ENCODE results near the gene GPBAR1.

Gene GPBAR1

DNA sequence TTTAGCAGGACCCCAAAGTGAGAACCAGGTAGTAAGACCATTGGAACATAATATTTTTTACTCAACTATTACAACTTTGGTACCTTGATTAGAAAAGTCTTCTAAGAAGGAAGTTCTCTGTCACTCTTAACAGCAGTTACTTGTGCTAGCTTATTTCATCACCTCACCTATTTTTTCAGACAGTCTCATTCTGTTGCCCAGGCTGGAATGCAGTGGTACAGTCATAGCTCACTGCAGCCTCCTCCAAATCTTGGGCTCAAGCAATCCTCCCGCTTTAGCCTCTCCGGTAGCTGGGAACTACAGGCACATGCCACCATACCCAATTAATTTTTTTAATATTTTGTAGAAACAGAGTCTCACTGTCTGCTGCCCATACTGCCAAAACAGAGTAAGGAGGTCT lies 25.8 kb upstream of the GPBAR1 start:
- H3K27me3 Mint-ChIP-seq (ENCODE audit: low read depth), result no peaks in the 10 kb centered on the region
- H3K9me3 Mint-ChIP-seq, result no peaks in the 10 kb centered on the region
- H3K4me1 Mint-ChIP-seq, result no peaks in the 10 kb centered on the region
- no peak overlapping the region for H3K4me3 Mint-ChIP-seq
- TF ChIP-seq, protein P1, sequence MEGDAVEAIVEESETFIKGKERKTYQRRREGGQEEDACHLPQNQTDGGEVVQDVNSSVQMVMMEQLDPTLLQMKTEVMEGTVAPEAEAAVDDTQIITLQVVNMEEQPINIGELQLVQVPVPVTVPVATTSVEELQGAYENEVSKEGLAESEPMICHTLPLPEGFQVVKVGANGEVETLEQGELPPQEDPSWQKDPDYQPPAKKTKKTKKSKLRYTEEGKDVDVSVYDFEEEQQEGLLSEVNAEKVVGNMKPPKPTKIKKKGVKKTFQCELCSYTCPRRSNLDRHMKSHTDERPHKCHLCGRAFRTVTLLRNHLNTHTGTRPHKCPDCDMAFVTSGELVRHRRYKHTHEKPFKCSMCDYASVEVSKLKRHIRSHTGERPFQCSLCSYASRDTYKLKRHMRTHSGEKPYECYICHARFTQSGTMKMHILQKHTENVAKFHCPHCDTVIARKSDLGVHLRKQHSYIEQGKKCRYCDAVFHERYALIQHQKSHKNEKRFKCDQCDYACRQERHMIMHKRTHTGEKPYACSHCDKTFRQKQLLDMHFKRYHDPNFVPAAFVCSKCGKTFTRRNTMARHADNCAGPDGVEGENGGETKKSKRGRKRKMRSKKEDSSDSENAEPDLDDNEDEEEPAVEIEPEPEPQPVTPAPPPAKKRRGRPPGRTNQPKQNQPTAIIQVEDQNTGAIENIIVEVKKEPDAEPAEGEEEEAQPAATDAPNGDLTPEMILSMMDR (IDR thresholded peaks at IDR 0.05; ENCODE audit: unreplicated experiment in 3 of 3), result no peak
- H3K36me3 Mint-ChIP-seq (ENCODE audit: low read depth), result peaks cover 87% of the 10 kb centered on the region
- no peak overlapping the region for H3K27ac Mint-ChIP-seq

DNA sequence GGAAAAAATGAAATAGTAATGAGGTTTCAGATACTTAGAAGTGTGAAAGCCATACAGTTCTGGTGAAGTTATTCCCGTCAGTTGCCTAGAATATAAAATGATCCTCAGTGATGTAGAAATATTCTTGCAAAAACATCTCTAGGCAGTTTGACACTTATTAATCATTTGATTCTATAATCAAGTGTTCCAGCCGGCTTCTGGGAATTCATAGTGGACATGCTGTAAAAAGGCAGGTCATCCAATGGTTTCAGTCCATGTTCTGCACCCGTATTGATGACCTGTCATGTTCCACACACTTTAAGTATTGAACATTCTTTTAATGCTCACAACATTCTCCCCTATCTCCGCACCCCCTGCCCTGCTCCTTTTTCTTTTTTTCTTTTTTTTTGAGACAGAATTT lies 24.0 kb upstream of the GPBAR1 start:
- no peak overlapping the region for H3K4me3 Mint-ChIP-seq
- H3K36me3 Mint-ChIP-seq (ENCODE audit: low read depth), result peaks cover 79% of the 10 kb centered on the region
- no peaks in the 10 kb centered on the region for H3K27me3 Mint-ChIP-seq (ENCODE audit: low read depth)
- H3K4me1 Mint-ChIP-seq, result no peaks in the 10 kb centered on the region
- TF ChIP-seq, protein P1 (IDR thresholded peaks at IDR 0.05; ENCODE audit: unreplicated experiment in 3 of 3), result no peak
- no peaks in the 10 kb centered on the region for H3K9me3 Mint-ChIP-seq
- no peak overlapping the region for H3K27ac Mint-ChIP-seq

DNA sequence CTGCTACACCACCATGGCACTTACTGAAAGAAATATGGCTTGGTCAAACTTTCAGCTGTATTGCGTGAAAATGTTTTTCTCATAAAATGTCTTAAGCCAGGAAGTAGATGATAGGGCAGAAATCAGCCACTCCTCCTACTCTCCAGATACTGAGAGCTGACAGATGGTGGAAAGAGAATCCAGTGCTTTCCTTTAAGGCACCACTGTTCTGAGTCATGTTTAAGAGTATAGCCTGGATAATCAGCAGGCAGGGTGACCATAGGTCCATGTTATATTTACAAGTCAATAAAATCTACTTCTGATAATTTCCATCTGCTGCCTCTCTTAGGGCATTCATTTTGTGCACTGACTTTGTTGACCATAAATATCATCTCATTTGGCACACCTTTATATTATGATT lies 21.9 kb upstream of the GPBAR1 start:
- Mint-ChIP-seq H3K4me3 (no peak overlapping the region), H3K4me1 (no peaks in the 10 kb centered on the region), H3K36me3 (ENCODE audit: low read depth) (peaks cover 71% of the 10 kb centered on the region), H3K27ac (no peak overlapping the region), H3K27me3 (ENCODE audit: low read depth) (no peaks in the 10 kb centered on the region), H3K9me3 (no peaks in the 10 kb centered on the region)
- TF ChIP-seq, protein P1 (IDR thresholded peaks at IDR 0.05; ENCODE audit: unreplicated experiment in 3 of 3), result no peak

- Mint-ChIP-seq H3K27ac (no peak overlapping the region), H3K4me1 (no peaks in the 10 kb centered on the region), H3K36me3 (ENCODE audit: low read depth) (peaks cover 65% of the 10 kb centered on the region), H3K4me3 (no peak overlapping the region), H3K9me3 (no peaks in the 10 kb centered on the region), H3K27me3 (ENCODE audit: low read depth) (no peaks in the 10 kb centered on the region)
- TF ChIP-seq, protein P1 (IDR thresholded peaks at IDR 0.05; ENCODE audit: unreplicated experiment in 3 of 3), result no peak
These were observed 16.6 kb upstream of the GPBAR1 start for GRCh38 chr2:218244204-218244603.

DNA sequence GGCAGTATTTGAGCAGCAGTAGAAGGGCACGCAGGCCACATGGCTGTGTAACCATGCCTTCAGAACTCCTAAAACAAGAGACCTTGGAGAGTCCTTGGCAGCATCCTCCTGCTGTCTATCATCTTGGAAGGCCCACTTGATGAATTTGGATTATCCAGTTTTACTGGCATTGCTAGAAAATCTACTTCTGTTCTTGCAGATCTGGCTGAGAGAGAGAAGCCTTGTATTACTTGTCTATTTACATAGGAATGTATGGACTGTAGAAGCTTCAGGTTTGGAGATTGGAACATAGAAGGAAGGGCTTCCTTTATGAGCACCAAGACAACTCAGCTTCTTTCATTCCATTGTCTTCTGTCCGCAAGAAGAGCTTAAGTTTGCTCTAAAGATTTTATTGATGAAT lies 16.1 kb upstream of the GPBAR1 start:
- TF ChIP-seq, protein P1 (IDR thresholded peaks at IDR 0.05; ENCODE audit: unreplicated experiment in 3 of 3), result no peak
- no peaks in the 10 kb centered on the region for H3K4me1 Mint-ChIP-seq
- H3K36me3 Mint-ChIP-seq (ENCODE audit: low read depth), result peaks cover 65% of the 10 kb centered on the region
- H3K27ac Mint-ChIP-seq, result peak overlapping the region in 1 of 3 experiments; percentile 55
- H3K9me3 Mint-ChIP-seq, result no peaks in the 10 kb centered on the region
- no peak overlapping the region for H3K4me3 Mint-ChIP-seq
- H3K27me3 Mint-ChIP-seq (ENCODE audit: low read depth), result no peaks in the 10 kb centered on the region

- Mint-ChIP-seq H3K27ac (peak overlapping the region in 1 of 3 experiments; percentile 55), H3K27me3 (ENCODE audit: low read depth) (no peaks in the 10 kb centered on the region), H3K36me3 (ENCODE audit: low read depth) (peaks cover 65% of the 10 kb centered on the region), H3K4me1 (no peaks in the 10 kb centered on the region), H3K4me3 (no peak overlapping the region), H3K9me3 (no peaks in the 10 kb centered on the region)
- TF ChIP-seq, protein P1 (IDR thresholded peaks at IDR 0.05; ENCODE audit: unreplicated experiment in 3 of 3), result no peak
These were observed 15.6 kb upstream of the GPBAR1 start for GRCh38 chr2:218245214-218245613.
